Inferior parietal cortex (tissue), 1 donor: Measurements from ENCODE around the gene ZDHHC4.
"Not testable (repeated sequence)": the region's sequence is repeated elsewhere in the genome, so short reads cannot be mapped to it uniquely, and the experiment has no call there.

Experiments used
- DNase-seq: peaks from one replicate; pipeline ENCODE4 v3.0.0-alpha.2; 2016; ENCODE audit errors: extremely low spot score

The ZDHHC4 gene

DNA sequence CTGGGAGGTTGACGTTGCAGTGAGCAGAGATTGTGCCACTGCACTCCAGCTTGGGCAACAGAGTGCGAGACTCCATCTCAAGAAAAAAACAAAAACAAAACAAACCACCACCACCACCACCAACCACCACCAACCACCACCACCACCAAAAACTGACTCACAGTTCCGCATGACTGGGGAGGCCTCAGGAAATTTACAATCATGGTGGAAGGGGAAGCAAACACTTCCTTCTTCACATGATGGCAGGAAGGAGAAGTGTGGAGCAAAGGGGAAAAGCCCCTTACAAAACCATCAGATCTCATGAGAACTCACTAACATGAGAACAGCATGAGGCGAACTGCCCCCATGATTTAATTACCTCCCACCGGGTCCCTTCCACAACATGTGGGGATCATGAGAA is 57.7 kb downstream of the ZDHHC4 start:
- not testable (repeated sequence) for DNase-seq

DNA sequence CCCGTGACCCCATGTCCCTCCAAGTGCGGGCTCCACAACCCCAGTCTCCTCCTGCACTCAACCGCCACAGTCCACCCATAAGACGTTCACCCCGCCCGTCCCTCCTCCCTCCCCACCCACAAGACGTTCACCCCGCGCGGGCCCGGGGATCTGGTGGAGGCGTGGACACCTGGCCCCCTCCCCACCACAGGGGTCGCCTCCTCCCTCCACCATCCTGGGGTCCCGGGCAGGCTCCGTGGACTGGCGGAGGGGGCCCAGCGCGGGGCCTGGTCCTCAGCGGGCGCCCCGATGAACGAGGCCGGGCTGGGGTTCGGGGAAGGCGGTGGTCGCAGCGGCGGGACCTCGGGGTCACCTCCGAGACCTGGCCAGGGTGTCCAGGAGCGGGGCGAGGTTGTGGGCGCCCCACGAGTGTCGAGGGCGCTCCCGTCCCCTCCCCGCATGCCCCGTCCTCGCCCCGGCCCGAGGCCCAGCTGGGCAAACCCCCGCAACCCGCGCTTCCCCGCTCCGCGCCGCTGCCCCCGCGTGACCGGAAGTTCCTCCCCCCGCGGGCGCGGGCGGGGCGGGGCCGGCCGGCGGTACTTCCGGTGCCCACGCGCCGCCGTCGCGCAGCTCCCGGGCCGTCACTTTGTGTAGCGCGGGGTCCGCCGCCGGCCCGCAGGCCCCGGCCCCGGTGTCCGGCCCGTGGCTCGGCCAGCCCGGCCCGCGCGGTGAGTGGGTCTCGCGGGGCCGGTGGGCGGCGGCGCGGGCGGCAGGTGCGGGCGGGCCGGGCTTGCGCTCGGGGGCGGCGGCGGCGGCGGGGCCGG is 59.7 kb downstream of the ZDHHC4 start, which contains the start of gene ZNF316:
ZNF316 (plus strand) TSS at position 578 of the 803 bp plus-strand sequence. CDS start 5,092 bp downstream, outside the sequence.
- peak; percentile 58 for DNase-seq

DNA sequence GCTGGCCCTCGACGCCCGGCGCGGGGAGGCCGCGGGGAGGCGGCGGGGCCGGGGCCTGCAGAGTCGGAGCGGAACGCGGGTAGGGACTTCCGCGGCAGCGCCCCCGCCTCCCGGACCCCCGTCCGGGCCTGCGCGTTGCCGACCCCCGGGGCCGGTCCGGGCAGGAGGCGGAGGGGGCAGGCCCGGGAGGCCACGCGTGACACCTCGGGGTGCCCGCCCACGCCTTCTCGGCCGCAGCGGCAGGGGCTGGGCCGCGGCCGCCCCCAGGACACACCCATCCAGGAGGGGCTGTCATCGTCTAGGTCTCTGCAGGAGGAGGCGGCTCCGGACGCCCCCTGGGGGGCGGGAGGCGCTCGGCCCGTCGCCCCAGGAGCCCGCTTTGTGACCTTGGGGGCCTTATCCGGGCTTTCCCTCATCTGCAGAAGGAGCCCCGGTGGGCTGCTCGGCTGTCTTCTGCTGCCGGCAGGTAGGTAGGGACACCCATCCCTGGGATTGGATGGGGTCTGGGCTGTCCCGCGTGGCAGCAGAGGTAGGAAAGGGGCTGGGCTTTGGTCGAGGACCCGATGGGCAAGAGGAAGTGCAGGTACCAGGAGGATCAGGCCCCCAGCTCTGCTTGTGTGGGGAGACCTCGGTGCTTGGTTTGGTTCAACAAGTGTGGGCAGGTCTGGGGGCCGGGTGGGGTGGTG is 60.4 kb downstream of the ZDHHC4 start:
- no peak for DNase-seq
